Activated CD4-positive, CD25-positive, alpha-beta regulatory T cell (primary cell): ENCODE results near the gene ARMC9.

Source experiments
- DNase-seq, 4 experiments: peaks; one replicate each; lab custom pipeline; 2025; lab: John Stamatoyannopoulos, UW

Gene ARMC9

DNA sequence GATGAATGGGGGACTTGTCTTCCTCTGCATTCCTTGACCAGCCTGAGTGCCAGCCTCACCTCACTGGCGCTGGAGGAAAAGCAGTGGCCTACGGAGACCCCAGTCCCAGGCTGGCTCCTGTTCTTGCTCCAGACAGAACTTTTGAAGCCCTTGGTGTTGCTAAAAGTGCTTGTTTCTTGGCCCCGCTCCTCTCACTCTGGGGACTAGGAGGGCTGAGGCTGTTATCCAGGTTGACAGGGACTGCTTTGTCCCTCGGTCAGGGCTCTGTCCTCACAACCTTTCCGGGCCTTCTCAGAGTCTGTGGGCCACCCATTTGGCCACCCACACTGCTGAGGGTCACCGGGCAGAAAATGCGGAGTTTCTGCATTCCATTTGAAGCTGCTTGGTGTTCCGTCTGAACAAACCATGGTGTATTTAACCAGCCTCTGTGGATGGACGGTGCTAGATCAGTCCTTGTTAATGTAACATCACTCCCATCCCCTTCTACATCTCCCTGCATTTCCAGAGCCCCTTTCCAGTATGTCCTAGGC is 222.7 kb downstream of the ARMC9 start:
- no peak for DNase-seq

DNA sequence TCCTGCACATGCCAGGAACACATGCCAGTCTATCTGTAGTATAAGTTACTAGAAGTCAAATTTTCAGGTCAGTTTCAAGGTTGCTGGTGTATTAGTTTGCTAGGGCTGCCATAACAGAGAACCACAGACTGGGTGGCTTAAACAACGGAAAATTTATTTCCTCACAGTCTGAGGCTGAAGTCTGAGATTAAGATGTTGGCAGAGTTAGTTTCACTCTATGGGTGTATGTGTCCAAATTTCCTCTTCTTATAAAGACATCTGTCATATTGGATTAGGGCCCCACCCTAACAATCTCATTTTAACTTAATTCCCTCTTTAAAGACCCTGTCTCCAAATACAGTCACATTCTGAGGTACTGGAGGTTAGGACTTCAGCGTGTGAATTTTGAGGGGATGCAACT is 223.6 kb downstream of the ARMC9 start:
- no peak for DNase-seq

DNA sequence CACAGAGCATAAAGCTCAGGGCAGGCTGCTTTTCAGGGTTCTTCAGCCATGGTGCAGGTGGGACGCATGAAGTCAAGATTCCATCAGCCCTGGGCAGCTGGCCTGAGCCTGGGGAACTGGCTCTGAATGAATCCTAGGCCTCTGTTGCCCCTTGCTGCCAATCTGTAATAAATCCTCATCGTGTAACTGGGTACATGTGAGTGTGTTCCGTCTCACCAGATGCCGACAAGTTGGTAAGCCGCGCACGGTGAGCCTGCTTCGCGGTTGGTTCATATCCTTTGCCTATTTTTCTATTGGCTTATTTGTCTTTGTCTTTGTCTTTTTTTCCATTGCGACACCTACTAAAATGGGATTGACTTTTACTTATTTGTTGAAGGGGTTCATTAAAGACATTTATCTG is 224.7 kb downstream of the ARMC9 start:
- no peak for DNase-seq
